Activated naive CD4-positive, alpha-beta T cell treated with anti-CD3 and anti-CD28 coated beads, Interleukin-2, amount 50 U/mL, for 72 hours (primary cell): ENCODE measurements around the gene IPO5. TPM values are rescaled to one million over a fixed set of nuclear protein-coding genes. Genes with fewer than 3 reads are reported as not detected.

ENCODE experiments used
- ATAC-seq, 2 donors: fragments of 150-1000 bp; cut with Tn5 transposase; 2 replicates each; pipeline ENCODE4 v1.10.0; 2021; ENCODE audit warnings: mild to moderate bottlenecking in 2 of 2, moderate library complexity in 2 of 2
- DNase-seq, 2 donors: peaks; one replicate each; pipeline ENCODE4 v3.0.0; 2021 to 2022; ENCODE audit warnings: low spot score in 2 of 2
- H3K27ac Mint-ChIP-seq, 2 donors: one replicate each; pipeline ENCODE4 v1.8.0; 2022; ENCODE audit warnings: mild to moderate bottlenecking in 2 of 2, mixed read lengths in 2 of 2
- H3K36me3 Mint-ChIP-seq, 2 donors: one replicate each; pipeline ENCODE4 v1.8.0; 2022; ENCODE audit warnings: mixed read lengths in 2 of 2
- H3K9me3 Mint-ChIP-seq, 2 donors: one replicate each; pipeline ENCODE4 v1.8.0; 2022; ENCODE audit warnings: mixed read lengths in 2 of 2
- total RNA-seq, 2 donors: library from RNA; stranded (reverse); gene quantifications; one replicate each; pipeline ENCODE4 v1.2.3, GENCODE V29; 2022

The IPO5 gene
- total RNA-seq, 2 donors from 2014 or later, result 228 to 256 TPM

- Mint-ChIP-seq H3K36me3 (peaks cover 0 to 5% of the 10 kb centered on the region in 2 donors), H3K27ac (no peak overlapping the region), H3K9me3 (peaks cover 3 to 4% of the 10 kb centered on the region in 2 donors)
- ATAC-seq, result no peak
- DNase-seq, result no peak
Observed at GRCh38 chr13:98056839-98057410, 103.5 kb downstream of the IPO5 start.

- Mint-ChIP-seq H3K9me3 (no peaks in the 10 kb centered on the region), H3K27ac (no peak overlapping the region), H3K36me3 (no peaks in the 10 kb centered on the region)
- ATAC-seq (no peak), DNase-seq (no peak)
Observed at GRCh38 chr13:98059276-98059675, 105.8 kb downstream of the IPO5 start.

- ATAC-seq (no peak), DNase-seq (no peak)
- H3K9me3 Mint-ChIP-seq, result no peaks in the 10 kb centered on the region
- no peaks in the 10 kb centered on the region for H3K36me3 Mint-ChIP-seq
- no peak overlapping the region for H3K27ac Mint-ChIP-seq
Observed at GRCh38 chr13:98060282-98060681, 106.8 kb downstream of the IPO5 start.

- no peaks in the 10 kb centered on the region for H3K36me3 Mint-ChIP-seq
- DNase-seq (no peak), ATAC-seq (no peak)
- H3K27ac Mint-ChIP-seq, result no peak overlapping the region
- H3K9me3 Mint-ChIP-seq, result no peaks in the 10 kb centered on the region
Observed at GRCh38 chr13:98065468-98065867, 112.0 kb downstream of the IPO5 start.

- DNase-seq, result no peak
Observed at GRCh38 chr13:98066636-98067035, 113.2 kb downstream of the IPO5 start.

GRCh38 chr13:98068521-98068920, 115.0 kb downstream of the IPO5 start:
- ATAC-seq (no peak), DNase-seq (no peak)
- H3K9me3 Mint-ChIP-seq, result no peaks in the 10 kb centered on the region
- no peaks in the 10 kb centered on the region for H3K36me3 Mint-ChIP-seq
- no peak overlapping the region for H3K27ac Mint-ChIP-seq

More at GRCh38 chr13:98066636-98067035, 113.2 kb downstream of the IPO5 start:
- no peaks in the 10 kb centered on the region for H3K36me3 Mint-ChIP-seq
- no peak for ATAC-seq
- H3K27ac Mint-ChIP-seq, result no peak overlapping the region
- no peaks in the 10 kb centered on the region for H3K9me3 Mint-ChIP-seq

GRCh38 chr13:98069985-98070384, 116.5 kb downstream of the IPO5 start:
- ATAC-seq (no peak), DNase-seq (no peak)
- no peaks in the 10 kb centered on the region for H3K9me3 Mint-ChIP-seq
- no peak overlapping the region for H3K27ac Mint-ChIP-seq
- no peaks in the 10 kb centered on the region for H3K36me3 Mint-ChIP-seq

GRCh38 chr13:98071316-98071715, 117.8 kb downstream of the IPO5 start:
- Mint-ChIP-seq H3K9me3 (no peaks in the 10 kb centered on the region), H3K36me3 (no peaks in the 10 kb centered on the region), H3K27ac (no peak overlapping the region)
- ATAC-seq (no peak), DNase-seq (no peak)

GRCh38 chr13:98072476-98072875, 119.0 kb downstream of the IPO5 start:
- Mint-ChIP-seq H3K36me3 (no peaks in the 10 kb centered on the region), H3K9me3 (no peaks in the 10 kb centered on the region), H3K27ac (no peak overlapping the region)
- no peak for ATAC-seq
- DNase-seq, result no peak

Other genes starting within 250 kb of the IPO5 start
- under 1 TPM; 0.58 to 0.61 TPM for gene FARP1, start 189.4 kb downstream of the IPO5 start, total RNA-seq
- gene RNF113B, start 223.6 kb downstream of the IPO5 start, total RNA-seq, result not detected